PC-3 (cell line): ENCODE data around the gene GUCA2A. TPM values are rescaled to one million over a fixed set of nuclear protein-coding genes. Genes with fewer than 3 reads are reported as not detected.

ENCODE experiments used
- ATAC-seq: fragments of 200-7000 bp; cut with Tn5 transposase; 2 replicates; pipeline ENCODE4 v1.9.1; 2020; ENCODE audit warnings: mild to moderate bottlenecking, moderate library complexity
- BruUV-seq: library from RNA; stranded (reverse); fragments of 400-500 nt; replicated peaks from 2 replicates; lab custom pipeline; 2021; lab: Mats Ljungman, UMichigan
- CTCF ChIA-PET: fragments of 300-600 bp; sonication (Branson Sonifier 250); formaldehyde crosslinking; loops from one replicate; lab custom pipeline; 2022; ENCODE audit warnings: antibody characterized with exemption; lab: Charles Lee
- POLR2A ChIA-PET: fragments of 300-600 bp; sonication (Branson Sonifier 250); formaldehyde crosslinking; loops from one replicate; lab custom pipeline; 2022; ENCODE audit warnings: antibody characterized with exemption; ENCODE audit not compliant: unreplicated experiment; lab: Charles Lee
- DNase-seq: peaks from one replicate; pipeline ENCODE4 v3.0.0-alpha.2; 2015
- H2AFZ ChIP-seq: fragments of 300-600 bp; sonication (generic); 2 replicates; pipeline ENCODE4 v1.6.0; 2016; ENCODE audit warnings: antibody characterized with exemption, low read length
- H3F3A ChIP-seq: fragments of 300-600 bp; sonication (generic); one replicate; pipeline ENCODE4 v1.6.0; 2017; ENCODE audit warnings: antibody characterized with exemption, low read length, control low read depth, mild to moderate bottlenecking; ENCODE audit not compliant: unreplicated experiment
- H3K27ac ChIP-seq: fragments of 300-600 bp; sonication (generic); 2 replicates; pipeline ENCODE4 v1.5.1; 2016; ENCODE audit warnings: mild to moderate bottlenecking, low read length
- H3K27me3 ChIP-seq: fragments of 300-600 bp; sonication (generic); 2 replicates; pipeline ENCODE4 v1.6.1; 2016; ENCODE audit warnings: low read length, mixed read lengths
- H3K36me3 ChIP-seq: fragments of 300-600 bp; sonication (generic); 2 replicates; pipeline ENCODE4 v1.6.1; 2016; ENCODE audit warnings: low read depth, mixed run types, low read length, mixed read lengths
- H3K4me1 ChIP-seq: fragments of 300-600 bp; sonication (generic); 2 replicates; pipeline ENCODE4 v1.5.1; 2016; ENCODE audit warnings: low read length; ENCODE audit not compliant: insufficient read depth
- H3K4me2 ChIP-seq: fragments of 300-600 bp; sonication (generic); 2 replicates; pipeline ENCODE4 v1.6.0; 2016; ENCODE audit warnings: low read length
- H3K4me3 ChIP-seq: fragments of 300-600 bp; sonication (generic); 2 replicates; pipeline ENCODE4 v1.5.1; 2016; ENCODE audit warnings: mild to moderate bottlenecking, low read length, mixed read lengths
- H3K79me2 ChIP-seq: fragments of 300-600 bp; sonication (generic); 2 replicates; pipeline ENCODE4 v1.6.1; 2017; ENCODE audit warnings: low read length, mixed read lengths
- H3K9ac ChIP-seq: fragments of 300-600 bp; sonication (generic); 2 replicates; pipeline ENCODE4 v1.6.0; 2016; ENCODE audit warnings: mild to moderate bottlenecking, low read length
- H3K9me2 ChIP-seq: fragments of 300-600 bp; sonication (generic); replicated peaks from 2 replicates; pipeline ENCODE4 v1.6.1; 2016; ENCODE audit warnings: mixed run types, low read length, mixed read lengths
- H3K9me3 ChIP-seq: fragments of 300-600 bp; sonication (generic); 2 replicates; pipeline ENCODE4 v1.6.1; 2016; ENCODE audit warnings: low read length, mixed read lengths
- H4K20me1 ChIP-seq: fragments of 300-600 bp; sonication (generic); 2 replicates; pipeline ENCODE4 v1.6.1; 2016; ENCODE audit warnings: low read length, mixed read lengths
- EZH2 ChIP-seq: fragments of 300-600 bp; sonication (generic); IDR thresholded peaks from one replicate; pipeline ENCODE4 v1.6.1; 2017; ENCODE audit warnings: antibody characterized with exemption, mild to moderate bottlenecking, low read length; ENCODE audit not compliant: unreplicated experiment
- EZH2phosphoT487 ChIP-seq: fragments of 300-600 bp; sonication (generic); IDR thresholded peaks from 2 replicates; pipeline ENCODE4 v1.6.1; 2018; ENCODE audit warnings: mild to moderate bottlenecking, antibody characterized with exemption, low read length, borderline replicate concordance
- intact Hi-C: fragments of 100-400 bp; cut with micrococcal nuclease; formaldehyde crosslinking; loops from 2 replicates; pipeline ENCODE4 v1.9.0; 2023
- total RNA-seq: library from RNA; depleted of rRNA; stranded (reverse); fragments of >200 nt; gene quantifications from 2 replicates; pipeline ENCODE4 v1.2.3, GENCODE V29; 2014
- TF ChIP-seq, protein P1 (sequence below): fragments of 300-600 bp; sonication (generic); conservative IDR thresholded peaks from 2 replicates; pipeline ENCODE4 v1.5.1; 2017; ENCODE audit warnings: antibody characterized with exemption, low read depth, mild to moderate bottlenecking, low read length

Gene GUCA2A
- total RNA-seq, 1 experiment from 2014 or later: not detected

DNA sequence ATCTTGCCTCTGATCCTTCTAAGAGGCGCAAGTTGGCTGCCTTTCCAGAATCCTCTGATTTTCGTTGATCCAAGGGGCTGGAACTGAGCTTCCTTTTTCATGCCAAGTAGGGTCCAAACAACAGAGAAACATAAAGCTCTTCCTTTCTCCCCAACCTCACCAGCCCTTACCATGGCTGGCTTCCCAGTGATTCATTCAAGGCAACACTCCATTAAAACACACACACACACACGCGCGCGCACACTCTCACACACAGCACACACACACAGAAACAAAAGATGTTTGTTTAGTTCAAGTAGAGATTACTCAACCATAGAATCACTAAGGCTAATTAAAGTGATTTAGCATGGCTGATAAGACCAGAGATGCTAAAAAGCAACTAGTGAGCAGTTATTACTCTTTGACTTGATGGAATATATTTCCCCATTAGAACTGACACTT, 13.0 kb upstream of the GUCA2A start:
- H2AFZ ChIP-seq: no peak overlapping the region
- no peaks in the 10 kb centered on the region for H3K9me3 ChIP-seq
- H3K4me3 ChIP-seq: no peak overlapping the region
- peaks cover 47% of the 10 kb centered on the region for H3K4me1 ChIP-seq
- no peaks in the 10 kb centered on the region for H3K79me2 ChIP-seq
- 0 out of 2 replicates have a peak overlapping the region, but pooled peaks have one; percentile 4 for H3K4me2 ChIP-seq
- ChIA-PET CTCF (interaction anchor here (0.6 to 1.0 kb wide), 4 partner anchors 44 to 480 kb away, joined by 3 to 5 read pairs (median 3); no protein-coding TSS in a partner anchor), POLR2A (interaction anchor here (0.6 kb wide), 1 partner anchor 285 kb away, joined by 18 read pairs; the partner anchor contains the start of gene CCDC30)
- H3K9me2 ChIP-seq: no peaks in the 10 kb centered on the region
- H3K9ac ChIP-seq: no peak overlapping the region
- ATAC-seq: peak; percentile 72
- H3K27ac ChIP-seq: peak overlapping the region; percentile 48
- no peaks in the 10 kb centered on the region for H3K27me3 ChIP-seq
- H3K36me3 ChIP-seq: peaks cover 9% of the 10 kb centered on the region
- H3F3A ChIP-seq: peaks cover 4% of the 10 kb centered on the region
- H4K20me1 ChIP-seq: no peaks in the 10 kb centered on the region
- peak; percentile 62 for DNase-seq
- TF ChIP-seq EZH2phosphoT487: no peak
- TF ChIP-seq EZH2: no peak
- TF ChIP-seq, protein P1, sequence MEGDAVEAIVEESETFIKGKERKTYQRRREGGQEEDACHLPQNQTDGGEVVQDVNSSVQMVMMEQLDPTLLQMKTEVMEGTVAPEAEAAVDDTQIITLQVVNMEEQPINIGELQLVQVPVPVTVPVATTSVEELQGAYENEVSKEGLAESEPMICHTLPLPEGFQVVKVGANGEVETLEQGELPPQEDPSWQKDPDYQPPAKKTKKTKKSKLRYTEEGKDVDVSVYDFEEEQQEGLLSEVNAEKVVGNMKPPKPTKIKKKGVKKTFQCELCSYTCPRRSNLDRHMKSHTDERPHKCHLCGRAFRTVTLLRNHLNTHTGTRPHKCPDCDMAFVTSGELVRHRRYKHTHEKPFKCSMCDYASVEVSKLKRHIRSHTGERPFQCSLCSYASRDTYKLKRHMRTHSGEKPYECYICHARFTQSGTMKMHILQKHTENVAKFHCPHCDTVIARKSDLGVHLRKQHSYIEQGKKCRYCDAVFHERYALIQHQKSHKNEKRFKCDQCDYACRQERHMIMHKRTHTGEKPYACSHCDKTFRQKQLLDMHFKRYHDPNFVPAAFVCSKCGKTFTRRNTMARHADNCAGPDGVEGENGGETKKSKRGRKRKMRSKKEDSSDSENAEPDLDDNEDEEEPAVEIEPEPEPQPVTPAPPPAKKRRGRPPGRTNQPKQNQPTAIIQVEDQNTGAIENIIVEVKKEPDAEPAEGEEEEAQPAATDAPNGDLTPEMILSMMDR: no peak
- intact Hi-C loops: loop anchor here (2.0 to 10.0 kb wide), 3 partner anchors 163 to 603 kb away; no protein-coding TSS in a partner anchor
- BruUV-seq: no TSS peak

DNA sequence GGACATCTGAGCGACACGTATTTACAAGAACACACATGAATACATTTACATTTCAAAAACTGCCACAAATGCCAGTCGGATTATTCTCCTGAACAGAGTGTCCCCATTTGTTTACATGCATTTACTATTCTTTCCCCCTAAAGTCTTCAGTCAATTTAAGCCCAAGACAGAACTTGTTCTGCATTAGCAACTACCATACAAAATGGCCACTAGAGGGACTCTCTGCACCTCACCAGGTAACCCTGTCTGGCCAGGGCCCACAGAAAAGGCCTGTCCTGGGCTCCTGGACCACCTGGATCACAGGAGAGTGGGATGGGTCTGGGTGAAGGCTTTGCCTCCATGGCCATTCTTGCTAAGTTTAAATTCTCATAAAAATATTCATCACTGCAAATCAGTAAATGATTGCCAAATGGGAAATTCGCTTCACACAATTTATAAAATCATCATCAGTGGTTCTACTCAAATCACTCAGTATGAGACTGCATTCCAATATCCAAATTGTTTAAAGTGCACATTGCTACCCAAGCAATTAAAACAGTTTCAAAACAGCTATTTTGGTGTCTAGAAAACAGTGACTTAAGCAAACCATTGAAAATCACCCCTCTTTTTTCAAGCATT, 12.5 kb upstream of the GUCA2A start:
- H3K27ac ChIP-seq: peak overlapping the region; percentile 48
- no peaks in the 10 kb centered on the region for H4K20me1 ChIP-seq
- BruUV-seq: TSS peak; percentile 2
- ChIA-PET CTCF (interaction anchor here (0.6 to 1.0 kb wide), 3 partner anchors 45 to 481 kb away, joined by 3 to 5 read pairs (median 3); no protein-coding TSS in a partner anchor), POLR2A (interaction anchor here (0.6 kb wide), 1 partner anchor 286 kb away, joined by 18 read pairs; the partner anchor contains the start of gene CCDC30)
- peaks cover 47% of the 10 kb centered on the region for H3K4me1 ChIP-seq
- no peak overlapping the region for H3K4me3 ChIP-seq
- peak; percentile 69 for DNase-seq
- no peaks in the 10 kb centered on the region for H3K79me2 ChIP-seq
- no peak overlapping the region for H3K9ac ChIP-seq
- no peaks in the 10 kb centered on the region for H3K27me3 ChIP-seq
- TF ChIP-seq EZH2: no peak
- TF ChIP-seq, protein P1: peak; percentile 96
- H3K9me2 ChIP-seq: no peaks in the 10 kb centered on the region
- peaks cover 9% of the 10 kb centered on the region for H3K36me3 ChIP-seq
- intact Hi-C loops: loop anchor here (2.0 to 10.0 kb wide), 3 partner anchors 164 to 602 kb away; no protein-coding TSS in a partner anchor
- no peak overlapping the region for H2AFZ ChIP-seq
- peaks cover 4% of the 10 kb centered on the region for H3F3A ChIP-seq
- H3K9me3 ChIP-seq: no peaks in the 10 kb centered on the region
- peak; percentile 62 for ATAC-seq
- 0 out of 2 replicates have a peak overlapping the region, but pooled peaks have one; percentile 4 for H3K4me2 ChIP-seq
